ENCODE data around the gene TPX2. TPM values are rescaled to one million over a fixed set of nuclear protein-coding genes. Genes with fewer than 3 reads are reported as not detected.

The TPX2 gene
- total RNA-seq, 1 experiment from 2014 or later: 123 TPM

DNA sequence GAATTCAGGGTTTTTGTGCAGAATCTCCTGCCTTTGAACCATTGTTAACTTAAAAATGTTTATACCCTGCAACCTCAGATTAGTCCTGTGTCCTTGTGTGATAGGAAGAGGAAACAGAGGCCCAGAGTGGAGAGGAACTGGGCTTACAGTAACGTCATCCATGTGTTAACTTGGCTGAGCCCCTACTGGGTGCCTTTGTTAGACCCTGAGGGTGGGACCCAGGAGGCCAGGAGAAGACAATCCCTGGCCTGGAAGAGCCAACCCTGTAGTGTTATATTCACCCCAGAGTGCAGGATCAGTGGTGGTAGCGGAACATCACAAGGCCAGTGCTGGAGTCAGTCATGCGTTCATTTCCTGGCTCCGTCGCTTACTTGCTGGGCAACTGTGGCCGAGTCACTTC lies 90.6 kb downstream of the TPX2 start:
- no peak overlapping the region for H3K4me3 ChIP-seq
- H3K27me3 ChIP-seq: no peaks in the 10 kb centered on the region
- H3K36me3 ChIP-seq: no peaks in the 10 kb centered on the region
- DNase-seq: no peak
- no peaks in the 10 kb centered on the region for H3K9me3 ChIP-seq

DNA sequence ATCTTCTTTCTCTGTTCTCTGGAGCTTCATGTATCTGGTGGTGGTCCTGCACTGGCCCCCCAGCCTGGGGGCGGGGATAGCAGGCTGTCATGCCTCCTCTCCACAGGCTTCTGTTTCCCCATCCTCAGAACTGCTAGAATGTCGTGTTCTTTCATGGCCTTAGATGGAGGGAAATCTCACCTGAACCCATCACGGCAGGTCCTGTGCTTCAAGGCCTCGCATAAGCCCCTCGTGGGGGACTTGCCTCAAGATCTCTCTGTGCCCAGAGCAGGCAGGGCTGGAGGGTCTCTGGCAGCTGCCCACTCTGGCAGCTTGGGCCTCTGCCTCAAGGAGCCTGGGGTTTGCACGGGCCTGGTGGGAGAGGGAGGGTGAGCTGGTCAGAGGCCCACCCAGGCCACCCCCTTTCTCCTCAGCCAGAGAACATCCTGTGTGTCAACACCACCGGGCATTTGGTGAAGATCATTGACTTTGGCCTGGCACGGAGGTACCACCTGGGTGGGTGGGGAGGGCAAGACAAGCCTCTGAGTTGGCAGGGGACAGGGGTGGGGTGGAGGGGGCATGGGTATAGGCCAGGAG lies 91.4 kb downstream of the TPX2 start:
- H3K36me3 ChIP-seq: no peaks in the 10 kb centered on the region
- H3K9me3 ChIP-seq: no peaks in the 10 kb centered on the region
- DNase-seq: no peak
- H3K4me3 ChIP-seq: no peak overlapping the region
- no peaks in the 10 kb centered on the region for H3K27me3 ChIP-seq

DNA sequence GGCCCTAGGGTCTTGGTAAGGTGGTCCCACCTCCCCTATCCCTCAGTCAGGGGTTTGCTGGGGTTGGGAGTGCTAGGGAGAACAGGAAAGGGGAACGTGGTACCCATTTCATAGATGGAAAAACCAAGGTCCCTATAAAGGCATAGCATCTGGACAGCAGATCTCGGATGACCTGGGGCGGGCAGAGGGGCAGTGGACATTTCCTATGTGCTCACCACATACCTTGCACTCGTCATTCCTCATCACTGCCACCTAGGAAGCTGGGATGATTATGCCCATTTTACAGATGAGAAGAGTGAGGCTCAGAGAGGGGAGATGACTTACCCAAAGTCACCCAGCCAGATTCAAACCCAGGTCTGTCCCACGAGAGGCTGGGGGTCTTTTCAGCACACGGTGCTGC lies 92.1 kb downstream of the TPX2 start:
- Histone ChIP-seq H3K27me3 (no peaks in the 10 kb centered on the region), H3K4me3 (no peak overlapping the region), H3K36me3 (no peaks in the 10 kb centered on the region), H3K9me3 (no peaks in the 10 kb centered on the region)
- no peak for DNase-seq

GRCh38 chr20:31831771-31832306 lies 92.7 kb downstream of the TPX2 start:
- no peak for DNase-seq

GRCh38 chr20:31833130-31833930 lies 94.2 kb downstream of the TPX2 start:
- peak; percentile 40 for DNase-seq
- Histone ChIP-seq H3K36me3 (no peaks in the 10 kb centered on the region), H3K9me3 (no peaks in the 10 kb centered on the region; the same call in 1 of the 2 replicates), H3K4me3 (no peak overlapping the region), H3K27me3 (no peaks in the 10 kb centered on the region)

More at GRCh38 chr20:31831771-31832306, 92.7 kb downstream of the TPX2 start:
- Histone ChIP-seq H3K27me3 (no peaks in the 10 kb centered on the region), H3K9me3 (no peaks in the 10 kb centered on the region; the same call in 1 of the 2 replicates), H3K36me3 (no peaks in the 10 kb centered on the region), H3K4me3 (no peak overlapping the region)

GRCh38 chr20:31833931-31834521 lies 94.9 kb downstream of the TPX2 start:
- Histone ChIP-seq H3K36me3 (no peaks in the 10 kb centered on the region), H3K27me3 (no peaks in the 10 kb centered on the region), H3K9me3 (no peaks in the 10 kb centered on the region; the same call in 1 of the 2 replicates), H3K4me3 (no peak overlapping the region)
- DNase-seq: no peak

DNA sequence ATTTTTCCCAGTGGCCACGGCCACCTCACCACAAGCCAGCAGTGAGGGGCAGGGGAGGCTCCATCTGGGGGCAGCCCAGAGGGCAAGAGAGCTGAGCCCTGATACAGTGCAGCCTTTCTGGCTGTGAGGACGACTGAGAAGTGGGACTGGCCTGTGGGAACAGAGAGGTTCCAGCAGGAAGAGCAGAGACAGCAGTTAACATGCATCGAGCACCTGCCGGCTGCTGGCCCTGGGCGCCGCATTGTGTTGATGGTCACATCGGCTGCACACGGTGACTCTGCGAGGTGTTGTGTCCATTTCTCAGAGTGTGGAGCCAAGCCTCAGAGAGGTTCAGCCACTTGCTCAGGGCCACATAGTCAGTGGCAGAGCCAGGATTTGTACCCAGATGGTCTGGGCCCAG lies 96.5 kb downstream of the TPX2 start:
- H3K9me3 ChIP-seq: no peaks in the 10 kb centered on the region; the same call in 1 of the 2 replicates
- H3K27me3 ChIP-seq: no peaks in the 10 kb centered on the region
- H3K4me3 ChIP-seq: no peak overlapping the region
- DNase-seq: no peak
- H3K36me3 ChIP-seq: no peaks in the 10 kb centered on the region

- H3K27me3 ChIP-seq: no peaks in the 10 kb centered on the region
- no peak overlapping the region for H3K4me3 ChIP-seq
- no peaks in the 10 kb centered on the region for H3K36me3 ChIP-seq
- DNase-seq: peak; percentile 98
- H3K9me3 ChIP-seq: no peaks in the 10 kb centered on the region; the same call in 1 of the 2 replicates
Observed at GRCh38 chr20:31835977-31836852, 97.1 kb downstream of the TPX2 start.

DNA sequence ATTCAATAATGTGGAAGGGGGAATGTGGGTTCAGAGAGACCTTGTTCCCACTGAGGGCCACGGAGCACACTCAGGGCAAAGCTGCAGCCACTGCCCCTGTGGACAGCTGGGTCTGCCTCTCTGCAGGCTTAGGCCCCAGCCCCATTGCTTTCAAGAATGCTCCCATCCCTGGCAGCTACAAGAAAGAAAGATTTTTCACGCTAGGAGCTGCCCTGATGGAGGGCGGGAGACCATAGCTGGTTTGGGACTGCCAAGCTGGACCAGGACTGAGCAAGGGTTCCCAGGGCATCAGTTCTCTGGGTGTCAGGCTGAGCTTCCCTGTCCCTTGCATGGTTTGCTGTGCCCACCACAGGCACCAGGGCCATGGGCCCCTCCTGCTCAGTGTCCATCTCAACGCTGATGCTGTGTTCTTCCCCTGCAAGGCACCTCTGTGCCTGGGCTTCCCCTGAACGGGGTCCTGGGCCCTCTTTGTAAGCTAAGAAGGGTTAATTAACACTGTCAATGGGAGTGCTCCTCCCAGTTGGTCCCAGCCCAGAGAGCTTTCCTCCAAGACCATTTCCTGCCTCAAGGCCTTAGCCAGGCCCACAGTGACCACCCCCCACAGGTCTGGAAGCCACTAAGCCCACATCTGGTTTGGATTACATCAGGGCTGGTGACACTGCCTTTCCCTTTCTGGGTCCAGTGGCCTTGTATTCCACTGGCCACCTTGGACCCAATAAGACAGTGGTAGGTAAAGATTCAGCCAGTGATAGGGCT lies 97.9 kb downstream of the TPX2 start:
- H3K27me3 ChIP-seq: no peaks in the 10 kb centered on the region
- H3K4me3 ChIP-seq: no peak overlapping the region
- H3K36me3 ChIP-seq: no peaks in the 10 kb centered on the region
- no peaks in the 10 kb centered on the region; the same call in 1 of the 2 replicates for H3K9me3 ChIP-seq
- DNase-seq: peak; percentile 63

- H3K4me3 ChIP-seq: no peak overlapping the region
- no peaks in the 10 kb centered on the region for H3K27me3 ChIP-seq
- no peaks in the 10 kb centered on the region; the same call in 1 of the 2 replicates for H3K9me3 ChIP-seq
- peak; percentile 76 for DNase-seq
- H3K36me3 ChIP-seq: no peaks in the 10 kb centered on the region; the same call in 1 of the 2 replicates
Observed at GRCh38 chr20:31837896-31838397, 98.9 kb downstream of the TPX2 start.

- no peak for DNase-seq
- Histone ChIP-seq H3K4me3 (no peak overlapping the region), H3K36me3 (no peaks in the 10 kb centered on the region; the same call in 1 of the 2 replicates), H3K9me3 (no peaks in the 10 kb centered on the region; the same call in 1 of the 2 replicates), H3K27me3 (no peaks in the 10 kb centered on the region)
Observed at GRCh38 chr20:31838646-31839292, 99.7 kb downstream of the TPX2 start.

DNA sequence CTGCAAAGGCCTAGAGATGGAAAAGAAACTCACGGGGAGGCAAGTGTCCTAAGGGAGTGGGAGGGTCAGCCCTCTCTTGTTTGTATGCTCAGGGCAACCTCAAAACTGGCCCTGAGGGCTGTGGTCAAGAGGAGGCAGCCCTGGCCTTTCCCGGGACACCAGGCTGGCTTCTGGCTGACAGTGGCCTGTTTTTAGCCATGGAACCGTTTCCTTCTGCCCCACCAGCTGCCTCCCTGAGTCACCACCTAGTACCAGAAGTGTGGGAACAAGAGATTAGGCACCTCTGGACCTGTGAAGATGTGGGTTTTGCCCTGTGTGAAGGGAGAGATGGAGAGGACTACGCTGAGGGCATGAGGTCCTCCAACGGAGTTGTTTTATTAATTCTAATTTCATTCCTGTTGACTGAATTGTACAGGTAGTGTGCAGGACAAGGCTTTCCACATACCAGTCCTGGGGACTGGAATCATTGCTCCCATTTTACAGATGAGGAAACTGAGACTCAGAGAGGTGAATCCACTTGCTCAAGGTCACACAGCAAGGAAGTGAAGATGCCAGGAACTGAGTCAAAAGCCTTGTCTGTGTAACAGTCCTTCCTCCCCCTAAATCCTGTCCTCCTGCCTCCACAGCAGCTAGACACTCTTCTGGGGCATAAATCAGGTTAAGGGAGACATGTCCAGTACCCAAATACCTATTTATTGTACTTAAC lies 100.8 kb downstream of the TPX2 start:
- no peak for DNase-seq
- Histone ChIP-seq H3K36me3 (no peaks in the 10 kb centered on the region; the same call in 1 of the 2 replicates), H3K27me3 (no peaks in the 10 kb centered on the region)

DNA sequence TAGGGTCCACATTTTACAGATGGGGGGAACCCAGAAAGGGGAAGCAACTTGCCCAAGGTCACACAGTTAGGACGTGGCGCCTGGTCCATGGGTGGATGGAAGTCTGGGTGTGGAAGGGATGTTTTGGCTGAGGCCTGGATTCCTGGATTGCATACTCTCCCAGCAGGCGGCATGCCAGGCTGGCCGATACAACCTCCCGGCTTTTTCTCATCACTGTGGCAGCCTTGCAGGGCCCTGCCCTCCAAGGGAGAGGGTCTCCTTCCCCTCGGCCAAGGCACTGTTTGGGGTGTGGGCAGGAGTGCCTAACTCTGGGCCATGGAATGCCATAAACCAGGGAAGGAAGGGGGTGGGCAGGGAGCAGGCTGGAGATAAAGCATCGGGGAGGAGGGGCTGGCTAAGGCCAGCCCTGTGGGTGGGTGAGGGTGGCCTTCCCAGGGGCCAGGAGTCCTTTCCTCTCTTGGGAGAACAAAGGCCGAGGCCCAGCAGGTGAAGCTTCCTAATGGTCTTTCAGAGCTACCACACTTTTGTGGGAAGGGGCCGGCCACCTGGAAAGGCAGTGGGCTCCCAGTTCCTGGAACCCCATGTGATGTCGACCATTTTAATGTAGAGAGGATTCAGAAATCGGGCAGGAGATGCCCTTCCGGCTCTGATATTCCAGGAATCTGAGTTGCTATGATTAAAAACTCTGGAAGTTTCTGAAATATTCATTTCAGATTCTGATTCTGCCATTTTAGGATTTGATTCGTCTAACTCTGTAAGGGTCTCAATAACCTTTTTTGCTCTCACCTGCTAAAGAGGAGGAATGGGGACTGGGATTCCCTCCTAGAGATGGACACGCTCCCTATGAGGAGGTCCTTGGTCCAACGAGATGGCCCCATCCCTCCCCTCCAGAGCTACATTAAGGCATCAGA lies 102.1 kb downstream of the TPX2 start:
- H3K9me3 ChIP-seq: no peaks in the 10 kb centered on the region; the same call in 1 of the 2 replicates
- H3K36me3 ChIP-seq: no peaks in the 10 kb centered on the region; the same call in 1 of the 2 replicates
- peak; percentile 70 for DNase-seq
- H3K4me3 ChIP-seq: no peak overlapping the region
- H3K27me3 ChIP-seq: no peaks in the 10 kb centered on the region

More for the DNA sequence above, 100.8 kb downstream of the TPX2 start:
- H3K9me3 ChIP-seq: no peaks in the 10 kb centered on the region; the same call in 1 of the 2 replicates
- no peak overlapping the region for H3K4me3 ChIP-seq

All from MG63 (cell line).